ENCODE data around the gene TMF1.

Gene TMF1

DNA sequence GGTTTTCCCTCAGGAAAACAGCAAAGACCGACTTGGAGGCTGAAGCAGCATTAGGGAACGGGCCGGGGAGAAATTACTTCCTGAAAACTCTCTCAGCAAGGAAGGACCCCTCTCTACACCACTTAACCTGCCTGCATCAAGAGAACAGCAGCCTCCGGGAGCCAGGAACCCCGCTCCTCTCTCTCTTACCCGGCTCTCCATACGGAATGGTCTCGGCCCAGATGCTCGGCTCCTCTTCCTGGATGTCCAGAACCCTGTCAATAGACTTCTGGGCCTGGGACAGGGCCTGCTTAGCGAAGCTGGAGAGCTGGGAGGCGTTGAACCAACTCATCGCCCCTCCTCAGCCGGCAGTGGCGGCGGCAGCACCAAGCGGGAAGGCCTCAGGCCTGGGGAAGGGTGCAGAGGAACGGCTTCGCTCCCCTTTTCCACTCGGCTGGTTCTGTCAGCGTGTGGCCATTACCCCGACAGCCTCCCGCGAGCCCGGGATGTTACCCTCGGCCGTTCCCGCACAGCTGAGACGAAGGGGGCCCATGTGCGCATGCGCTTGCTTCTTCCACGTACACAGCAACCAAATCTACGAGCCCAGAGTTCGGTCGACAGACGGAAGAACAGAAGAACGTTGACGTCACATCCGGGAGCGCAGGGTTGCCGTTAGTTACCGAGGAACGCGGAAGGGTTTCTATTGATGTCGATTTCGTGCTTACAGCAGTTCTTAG is at the start of gene TMF1:
Gene TMF1, minus strand, starts transcription at position 578 of the 716 bp plus-strand sequence. Its CDS starts 247 bp downstream, at position 331.
- DNase-seq (ENCODE audit: low spot score): peak; percentile 98

DNA sequence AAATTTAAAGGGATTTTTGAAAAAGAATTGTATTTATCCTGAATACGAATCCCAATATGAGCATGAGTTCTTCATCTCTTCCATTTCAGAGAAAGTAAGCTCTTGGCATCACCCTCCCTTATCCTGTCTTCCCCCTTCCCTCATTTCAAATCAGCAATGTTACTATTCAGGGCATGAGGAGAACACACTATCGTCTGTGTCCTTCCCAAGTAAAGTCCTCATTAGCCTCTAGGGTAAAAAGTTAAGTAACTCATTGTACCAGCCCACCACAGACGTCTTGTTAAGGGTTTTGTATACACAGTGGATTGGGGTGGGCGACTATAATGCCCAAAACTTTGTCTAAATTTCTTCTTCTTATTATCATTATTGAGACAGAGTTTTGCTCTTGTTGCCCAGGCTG is 47.4 kb upstream of the TMF1 start:
- DNase-seq (ENCODE audit: low spot score): no peak

DNA sequence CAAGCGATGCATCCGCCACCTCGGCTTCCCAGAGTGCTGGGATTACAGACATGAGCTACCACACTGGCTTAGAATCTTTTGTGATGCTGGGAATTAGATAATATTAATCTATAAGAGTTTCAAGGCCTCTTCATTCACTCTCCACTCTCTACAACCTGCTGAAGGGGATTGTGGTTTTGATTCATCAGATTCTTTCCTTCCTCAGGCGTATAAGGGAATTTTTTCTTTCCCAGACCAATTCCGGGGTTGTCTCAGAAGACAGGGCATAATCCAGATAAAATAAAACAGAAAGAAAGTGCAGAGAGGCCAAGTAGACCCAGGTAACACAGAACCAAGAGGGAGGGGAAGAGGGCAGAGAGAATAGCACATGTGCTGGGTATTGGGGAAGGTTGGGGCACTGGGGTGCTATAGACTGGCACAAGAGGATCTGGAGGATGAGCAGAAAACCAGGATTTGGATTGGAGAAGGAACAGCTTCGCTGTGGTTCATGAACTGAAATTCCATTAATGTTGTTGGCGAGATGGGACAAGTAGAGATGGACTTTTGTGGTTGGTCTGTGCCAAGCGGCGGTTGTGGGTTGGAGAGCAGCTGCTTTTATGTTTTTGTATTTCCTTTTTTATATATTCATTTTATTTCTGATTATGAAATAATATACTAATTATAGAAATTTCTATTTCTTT is 45.4 kb upstream of the TMF1 start:
- DNase-seq (ENCODE audit: low spot score): no peak

GRCh38 chr3:69096299-69096698 is 44.2 kb upstream of the TMF1 start:
- no peak for DNase-seq (ENCODE audit: low spot score)

DNA sequence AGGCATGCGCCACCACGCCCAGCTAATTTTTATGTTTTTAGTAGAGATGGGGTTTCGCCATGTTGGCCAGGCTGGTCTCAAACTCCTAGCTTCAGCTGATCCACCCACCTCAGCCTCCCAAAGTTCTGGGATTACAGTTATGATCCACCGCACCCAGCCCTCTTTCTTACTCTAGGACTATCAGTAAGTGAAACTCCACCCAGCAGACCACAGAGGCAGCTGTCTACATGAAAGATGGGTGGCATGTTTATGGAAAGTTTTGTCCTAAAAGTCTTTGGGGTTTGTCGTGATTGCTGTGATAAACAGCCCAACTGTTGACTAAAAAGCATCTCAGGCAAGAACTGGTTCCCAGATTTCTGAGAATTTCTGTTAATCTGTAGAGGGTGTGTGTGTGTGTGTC is 43.5 kb upstream of the TMF1 start:
- DNase-seq (ENCODE audit: low spot score): no peak

- no peak for DNase-seq (ENCODE audit: low spot score)
These were observed 42.5 kb upstream of the TMF1 start for GRCh38 chr3:69094467-69095205.

GRCh38 chr3:69092030-69092516 is 39.9 kb upstream of the TMF1 start:
- DNase-seq (ENCODE audit: low spot score): no peak

- no peak for DNase-seq (ENCODE audit: low spot score)
These were observed 39.4 kb upstream of the TMF1 start for GRCh38 chr3:69091389-69092029.

- DNase-seq (ENCODE audit: low spot score): no peak
These were observed 37.9 kb upstream of the TMF1 start for GRCh38 chr3:69090021-69090420.

GRCh38 chr3:69088063-69088462 is 35.9 kb upstream of the TMF1 start:
- DNase-seq (ENCODE audit: low spot score): no peak

DNA sequence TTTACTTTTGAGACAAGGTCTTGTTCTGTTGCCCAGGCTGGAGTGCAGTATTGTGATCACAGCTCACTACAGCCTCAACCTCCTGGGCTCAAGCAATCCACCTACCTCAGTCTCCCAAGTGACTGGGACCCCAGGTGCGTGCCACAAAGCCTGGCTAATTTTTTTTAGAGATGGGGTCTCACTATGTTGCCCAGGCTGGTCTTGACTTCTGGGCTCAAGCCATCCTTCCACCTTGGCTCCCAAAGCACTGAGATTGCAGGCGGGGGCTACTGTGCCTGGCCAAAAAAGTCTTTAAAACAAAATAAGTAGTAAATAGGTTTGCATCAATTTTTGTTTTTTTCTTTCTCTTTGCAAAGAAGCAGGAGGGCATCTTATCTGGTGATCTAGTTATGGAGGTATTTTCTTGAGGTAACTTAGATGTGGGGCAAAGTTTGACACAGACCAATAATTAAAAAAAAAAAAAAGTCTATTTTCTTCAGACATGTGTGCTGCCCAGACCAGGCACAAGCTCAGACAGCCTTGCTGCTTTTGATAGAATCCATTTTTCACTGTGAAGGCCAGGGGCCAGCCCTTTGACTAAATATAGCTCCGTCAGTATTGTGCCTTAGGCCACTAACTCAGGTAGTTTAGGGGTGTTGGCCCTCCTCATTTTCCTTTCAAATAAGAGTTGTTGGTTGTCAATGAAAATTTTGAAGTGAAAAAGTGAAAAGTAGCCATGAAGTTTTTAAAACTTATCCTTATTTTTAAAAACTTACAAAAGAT is 35.1 kb upstream of the TMF1 start:
- DNase-seq (ENCODE audit: low spot score): no peak

DNA sequence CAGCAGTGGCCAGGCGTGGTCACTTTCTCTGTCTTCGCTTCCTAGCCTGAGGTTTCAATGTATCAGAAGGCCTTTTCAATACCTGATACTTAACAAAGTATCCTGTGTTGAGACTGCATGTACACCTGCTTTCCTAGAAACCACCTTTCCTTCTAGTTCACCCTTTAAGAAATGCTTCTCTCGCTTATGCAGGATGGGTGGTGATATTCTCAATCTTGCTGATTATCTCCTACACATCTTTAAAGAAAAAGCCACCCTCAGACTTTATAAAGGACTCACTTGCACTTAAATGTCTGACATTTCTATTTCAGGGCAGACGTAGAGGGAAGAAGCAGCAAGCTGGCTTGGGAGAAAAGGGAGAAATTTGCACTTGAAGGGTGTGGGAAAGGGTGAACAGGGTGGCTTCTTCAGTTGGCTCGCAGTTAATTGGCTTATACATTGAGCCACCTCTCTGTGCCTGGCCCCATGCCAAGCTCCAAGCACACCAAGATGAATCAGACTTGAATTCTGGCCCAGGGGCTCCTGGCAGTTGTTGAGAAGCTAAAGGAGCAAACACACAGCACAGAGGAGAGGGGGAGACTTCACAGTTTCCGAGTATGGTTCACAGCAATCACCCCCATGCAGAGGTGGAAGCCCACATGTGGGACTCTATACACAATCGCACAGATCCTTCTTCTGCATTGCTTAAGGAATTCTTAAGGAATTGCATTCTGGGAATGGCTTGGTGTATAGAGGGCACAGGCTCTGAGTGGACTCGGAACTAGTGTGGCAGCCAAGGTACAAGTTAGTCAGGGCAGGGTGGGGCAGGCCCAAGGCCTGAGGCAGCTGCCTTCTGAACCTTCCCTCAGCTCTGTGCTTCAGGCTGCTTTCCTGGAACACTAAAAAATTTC is 33.9 kb upstream of the TMF1 start:
- no peak for DNase-seq (ENCODE audit: low spot score)

DNA sequence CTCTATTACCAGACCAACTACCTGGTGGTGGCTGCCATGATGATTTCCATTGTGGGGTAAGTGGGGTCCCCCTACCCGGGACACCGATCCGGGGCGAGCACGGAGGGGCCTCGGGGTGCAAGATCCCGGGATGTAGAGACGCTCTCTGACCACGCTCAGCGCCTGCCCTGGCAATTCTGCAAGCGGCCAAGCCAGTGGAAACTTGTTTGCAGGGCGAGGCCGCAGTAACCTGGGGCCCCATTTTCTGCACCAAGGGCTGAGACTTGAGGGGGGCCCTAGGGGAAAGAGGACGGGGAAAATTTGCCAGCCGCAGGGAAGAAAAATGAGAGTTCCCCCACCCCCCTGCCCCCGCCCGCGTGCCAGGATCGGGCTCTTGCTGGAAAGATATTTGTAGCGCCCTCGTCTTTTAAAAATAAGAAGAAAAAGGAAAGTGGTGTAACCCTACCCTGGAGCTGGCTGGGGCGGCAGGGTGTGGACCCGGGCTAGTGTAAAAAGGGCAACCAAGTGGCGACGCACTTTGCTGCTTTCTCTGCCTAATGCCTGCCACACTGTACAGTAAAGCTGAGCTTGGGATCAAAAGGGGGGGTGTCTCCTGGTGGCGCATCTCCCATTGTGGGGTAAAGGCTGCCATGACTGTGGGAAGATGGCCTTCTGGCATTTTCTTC is 33.2 kb upstream of the TMF1 start:
- DNase-seq (ENCODE audit: low spot score): no peak

DNA sequence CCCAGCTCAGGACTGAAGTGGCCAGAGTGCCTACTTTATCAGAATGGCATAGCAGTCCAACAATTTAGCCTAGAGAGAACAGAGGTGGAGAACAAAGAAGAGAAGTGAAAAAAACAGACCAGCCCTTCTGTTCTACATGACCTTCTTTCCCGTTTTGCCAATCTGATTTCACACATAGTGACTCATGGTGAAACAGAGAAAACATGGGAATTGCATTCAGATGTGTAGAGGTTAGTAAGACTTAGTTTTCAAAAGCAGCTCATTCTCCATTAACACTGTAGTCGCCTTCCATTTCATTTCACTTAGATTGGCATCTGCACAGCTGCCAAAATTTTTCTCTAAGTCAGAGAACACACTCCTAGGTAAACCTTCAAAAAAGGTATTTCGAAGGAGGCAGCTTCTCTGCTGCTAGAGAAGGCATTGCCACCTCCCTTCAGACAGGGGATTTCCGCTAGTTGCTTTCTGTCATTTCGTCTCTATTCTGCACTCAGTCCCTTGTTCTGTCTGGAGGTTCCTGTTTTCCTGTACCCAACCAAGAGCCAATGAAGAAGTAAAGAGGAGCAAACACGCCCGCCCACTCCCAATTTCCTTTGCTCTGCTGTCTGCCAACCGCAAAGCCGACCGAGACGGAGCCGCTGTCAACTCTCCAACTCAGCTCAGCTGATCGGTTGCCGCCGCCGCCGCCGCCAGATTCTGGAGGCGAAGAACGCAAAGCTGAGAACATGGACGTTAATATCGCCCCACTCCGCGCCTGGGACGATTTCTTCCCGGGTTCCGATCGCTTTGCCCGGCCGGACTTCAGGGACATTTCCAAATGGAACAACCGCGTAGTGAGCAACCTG is 32.4 kb upstream of the TMF1 start, which contains the start of gene ARL6IP5:
Gene ARL6IP5, plus strand, starts transcription at position 612 of the 842 bp plus-strand sequence. Its CDS starts 111 bp downstream, at position 723.
- DNase-seq (ENCODE audit: low spot score): peak; percentile 93

GRCh38 chr3:69082805-69083204 is 30.7 kb upstream of the TMF1 start:
- no peak for DNase-seq (ENCODE audit: low spot score)

GRCh38 chr3:69082361-69082760 is 30.2 kb upstream of the TMF1 start:
- DNase-seq (ENCODE audit: low spot score): no peak

DNA sequence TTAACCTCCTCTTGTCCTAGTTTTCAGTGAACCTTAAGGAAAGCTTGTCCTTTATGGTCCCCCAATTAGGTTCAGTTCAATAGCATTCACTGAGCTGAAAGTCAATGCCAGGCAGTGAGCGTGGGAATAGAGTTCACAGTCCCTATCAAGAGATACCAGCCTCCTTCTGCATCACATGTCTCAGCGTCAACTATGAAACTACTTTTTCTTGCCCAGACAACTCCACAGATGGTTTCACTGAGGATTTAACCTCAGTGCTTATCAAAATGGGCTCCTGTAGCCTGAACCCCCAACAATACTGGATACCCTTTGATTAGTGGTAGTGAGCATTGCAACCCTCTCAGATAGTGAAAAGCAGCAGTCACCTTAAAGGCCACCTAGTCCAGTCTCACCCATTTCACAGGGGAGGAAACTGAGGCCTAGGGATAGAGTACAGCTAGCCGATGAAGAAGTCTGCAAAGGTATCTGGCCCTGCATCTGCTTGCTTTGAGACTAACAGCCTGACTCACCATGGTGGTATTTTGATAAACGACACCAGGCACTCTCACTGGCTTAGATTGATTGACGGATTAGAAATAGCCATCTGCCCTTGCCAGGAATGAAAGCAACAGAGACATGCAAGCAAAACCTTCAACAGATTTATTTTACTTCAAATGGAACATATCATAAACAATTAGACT is 29.6 kb upstream of the TMF1 start:
- no peak for DNase-seq (ENCODE audit: low spot score)

DNA sequence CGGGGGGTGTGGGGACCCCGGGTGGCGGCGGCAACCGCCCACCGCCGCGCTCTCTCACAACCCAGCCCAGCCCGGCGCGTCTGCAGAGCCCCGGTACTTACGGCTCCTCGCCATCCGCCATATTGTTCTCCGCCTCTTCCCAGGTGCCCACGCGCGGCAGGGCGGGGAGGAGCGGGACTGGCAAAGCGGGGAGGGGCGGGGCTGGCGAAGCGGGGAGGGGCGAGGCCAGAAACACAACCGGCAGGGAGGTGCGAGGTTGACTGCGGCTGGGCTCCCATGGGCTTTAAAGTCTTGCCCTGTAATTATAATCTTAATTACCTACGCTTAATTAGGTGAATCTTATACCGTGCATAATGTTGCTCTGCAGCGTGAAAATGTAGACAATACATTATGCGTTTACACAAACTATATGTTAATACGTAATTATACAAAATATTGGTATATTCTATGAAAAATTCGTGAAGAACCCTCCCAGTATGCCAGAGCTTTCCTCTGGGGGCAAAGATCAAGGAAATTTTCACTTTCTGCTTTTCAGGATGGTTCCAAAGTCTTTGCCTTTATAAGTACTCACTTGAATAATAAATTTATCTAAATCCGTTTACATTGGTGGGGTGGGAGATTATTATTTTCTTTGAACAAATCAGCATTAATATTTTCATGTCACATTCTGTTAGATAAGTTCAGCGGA is 28.2 kb upstream of the TMF1 start, which contains the start of gene UBA3:
Gene UBA3, minus strand, starts transcription at position 133 of the 688 bp plus-strand sequence. Its CDS starts 12 bp downstream, at position 121.
- DNase-seq (ENCODE audit: low spot score): peak; percentile 93
